ENCODE data around the gene SND1.

SND1 gene

GRCh38 chr7:127890726-127891125, 238.7 kb downstream of the SND1 start:
- ChIA-PET POLR2A (no interaction called here), CTCF (no interaction called here)
- no peak for TF ChIP-seq ZNF280D (tag by site-specific recombination; IDR thresholded peaks at IDR 0.05)
- no peak for TF ChIP-seq KLF16 (tag by site-specific recombination; IDR thresholded peaks at IDR 0.05)
- no peak for TF ChIP-seq ZNF239 (tag by site-specific recombination; IDR thresholded peaks at IDR 0.05)
- TF ChIP-seq ZNF596 (tag by site-specific recombination; IDR thresholded peaks at IDR 0.05), result no peak
- TF ChIP-seq ZNF624 (tag by site-specific recombination; IDR thresholded peaks at IDR 0.05), result no peak
- TF ChIP-seq ZNF549 (tag by site-specific recombination; IDR thresholded peaks at IDR 0.05), result no peak
- no peak for TF ChIP-seq GLIS2 (tag by site-specific recombination; IDR thresholded peaks at IDR 0.05)
- TF ChIP-seq GLI2 (tag by site-specific recombination; IDR thresholded peaks at IDR 0.05; ENCODE audit: borderline replicate concordance, low read depth), result no peak
- TF ChIP-seq ZNF449 (tag by site-specific recombination; IDR thresholded peaks at IDR 0.05), result no peak
- no peak for TF ChIP-seq ZNF654 (tag by site-specific recombination; IDR thresholded peaks at IDR 0.05; ENCODE audit: low read depth)
- no peak for TF ChIP-seq ZNF707 (tag by site-specific recombination; IDR thresholded peaks at IDR 0.05)
- TF ChIP-seq ZNF302 (tag by site-specific recombination; IDR thresholded peaks at IDR 0.05; ENCODE audit: low read depth), result no peak
- TF ChIP-seq ZNF610 (tag by site-specific recombination; IDR thresholded peaks at IDR 0.05; ENCODE audit: borderline replicate concordance), result no peak
- no peak for TF ChIP-seq ZNF174 (tag by site-specific recombination; IDR thresholded peaks at IDR 0.05)
- no peak for TF ChIP-seq ZBTB21 (tag by site-specific recombination; IDR thresholded peaks at IDR 0.05)
- no peak for TF ChIP-seq ZBTB17 (tag by site-specific recombination; IDR thresholded peaks at IDR 0.05)
- no peak for TF ChIP-seq MEIS1 (CRISPR knock-in tag; IDR thresholded peaks at IDR 0.05; ENCODE audit: borderline replicate concordance)
- TF ChIP-seq ZNF10 (tag by site-specific recombination; IDR thresholded peaks at IDR 0.05), result no peak
- Histone ChIP-seq H3K27ac (ENCODE audit: extremely low read depth, low read depth, low read length) (no peak overlapping the region), H3K4me1 (ENCODE audit: control insufficient read depth, insufficient read depth, low read length) (no peaks in the 10 kb centered on the region), H3K36me3 (ENCODE audit: control insufficient read depth in 2 of 2, insufficient read depth in 1 of 2, low read length in 2 of 2) (peaks cover 0 to 34% of the 10 kb centered on the region in 2 experiments; a peak in 1 of 3 replicates), H3K9me3 (ENCODE audit: control insufficient read depth, insufficient read depth, low read depth, low read length) (no peaks in the 10 kb centered on the region), H3K4me3 (ENCODE audit: low read depth, low read length) (no peak overlapping the region)

GRCh38 chr7:127891144-127891543, 239.2 kb downstream of the SND1 start:
- TF ChIP-seq ZNF488 (tag by site-specific recombination; IDR thresholded peaks at IDR 0.05) (no peak), ZNF626 (tag by site-specific recombination; IDR thresholded peaks at IDR 0.05) (no peak), ZNF416 (tag by site-specific recombination; IDR thresholded peaks at IDR 0.05) (no peak), ZNF398 (tag by site-specific recombination; IDR thresholded peaks at IDR 0.05) (no peak), ZSCAN30 (tag by site-specific recombination; IDR thresholded peaks at IDR 0.05) (no peak), ZBTB21 (tag by site-specific recombination; IDR thresholded peaks at IDR 0.05) (no peak)
- Histone ChIP-seq H3K4me1 (ENCODE audit: control insufficient read depth, insufficient read depth, low read length) (no peaks in the 10 kb centered on the region), H3K36me3 (ENCODE audit: control insufficient read depth in 2 of 2, insufficient read depth in 1 of 2, low read length in 2 of 2) (peaks cover 0 to 34% of the 10 kb centered on the region in 2 experiments; a peak in 1 of 3 replicates), H3K4me3 (ENCODE audit: low read depth, low read length) (no peak overlapping the region), H3K27ac (ENCODE audit: extremely low read depth, low read depth, low read length) (no peak overlapping the region), H3K9me3 (ENCODE audit: control insufficient read depth, insufficient read depth, low read depth, low read length) (no peaks in the 10 kb centered on the region)
- ChIA-PET POLR2A (no interaction called here), CTCF (no interaction called here)
